ENCODE data around the gene ICAM1. TPM values are rescaled to one million over a fixed set of nuclear protein-coding genes. Genes with fewer than 3 reads are reported as not detected.
A peak's percentile ranks its signal among the peaks of the same experiment; 100 is the strongest.

ICAM1 gene
- total and polyA plus RNA-seq, 2 of the 13 experiments (the other 11 are each of a cell fraction or from before 2014, with no cell fraction given) = 37.9 to 98.4 TPM

DNA sequence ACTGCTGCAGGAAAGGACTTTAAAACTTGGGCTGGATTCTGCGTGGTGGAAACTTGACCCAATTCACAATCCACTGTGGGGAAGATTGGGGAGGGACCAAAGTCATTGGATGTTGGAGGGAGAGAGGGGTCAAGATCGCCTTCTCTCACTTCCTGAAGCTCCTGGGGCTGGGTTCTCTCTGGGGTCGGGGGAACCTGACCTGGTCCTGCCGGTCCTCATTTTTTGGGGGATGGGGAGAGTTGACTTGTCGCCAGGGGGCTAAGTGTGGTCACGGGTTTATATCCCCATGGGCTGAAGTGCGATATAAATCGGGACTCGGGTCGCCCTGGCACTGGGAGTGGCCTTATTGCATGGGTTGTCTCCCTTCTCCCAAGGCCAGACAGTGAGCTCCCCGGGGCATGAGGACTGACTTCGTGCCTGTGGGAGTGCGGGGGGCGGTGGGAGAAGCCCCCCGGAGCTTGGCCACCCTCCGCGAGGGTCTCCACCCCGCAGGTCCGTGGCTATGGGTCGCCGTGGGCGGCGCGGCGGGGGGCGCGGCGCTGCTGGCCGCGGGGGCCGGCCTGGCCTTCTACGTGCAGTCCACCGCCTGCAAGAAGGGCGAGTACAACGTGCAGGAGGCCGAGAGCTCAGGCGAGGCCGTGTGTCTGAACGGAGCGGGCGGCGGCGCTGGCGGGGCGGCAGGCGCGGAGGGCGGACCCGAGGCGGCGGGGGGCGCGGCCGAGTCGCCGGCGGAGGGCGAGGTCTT is 25.1 kb downstream of the ICAM1 start (continued):
- TF ChIP-seq ZNF468 (CRISPR knock-in tag; IDR thresholded peaks at IDR 0.05) (no peak), KDM5B (CRISPR knock-in tag; IDR thresholded peaks at IDR 0.05; ENCODE audit: borderline replicate concordance) (peak; percentile 84; the same call in 1 of the 2 replicates), ZNF331 (CRISPR knock-in tag; IDR thresholded peaks at IDR 0.05) (peak; percentile 31; the same call in 1 of the 2 replicates), MXD4 (CRISPR knock-in tag; IDR thresholded peaks at IDR 0.05) (peak; percentile 42; the same call in 1 of the 2 replicates), SNAI1 (CRISPR knock-in tag; IDR thresholded peaks at IDR 0.05; ENCODE audit: borderline replicate concordance) (no peak), ATF1 (CRISPR knock-in tag; IDR thresholded peaks at IDR 0.05) (no peak), TRIM24 (CRISPR knock-in tag; IDR thresholded peaks at IDR 0.05) (no peak), NAIF1 (CRISPR knock-in tag; IDR thresholded peaks at IDR 0.05; ENCODE audit: borderline replicate concordance) (no peak), ONECUT2 (CRISPR knock-in tag; IDR thresholded peaks at IDR 0.05) (no peak), PAF1 (CRISPR knock-in tag; IDR thresholded peaks at IDR 0.05) (no peak), FOXM1 (CRISPR knock-in tag; IDR thresholded peaks at IDR 0.05) (no peak), ZBTB7A (CRISPR knock-in tag; IDR thresholded peaks at IDR 0.05) (no peak; the same call in 1 of the 2 replicates), STAG1 (CRISPR knock-in tag; IDR thresholded peaks at IDR 0.05) (no peak)
- TF ChIP-seq, protein P1, sequence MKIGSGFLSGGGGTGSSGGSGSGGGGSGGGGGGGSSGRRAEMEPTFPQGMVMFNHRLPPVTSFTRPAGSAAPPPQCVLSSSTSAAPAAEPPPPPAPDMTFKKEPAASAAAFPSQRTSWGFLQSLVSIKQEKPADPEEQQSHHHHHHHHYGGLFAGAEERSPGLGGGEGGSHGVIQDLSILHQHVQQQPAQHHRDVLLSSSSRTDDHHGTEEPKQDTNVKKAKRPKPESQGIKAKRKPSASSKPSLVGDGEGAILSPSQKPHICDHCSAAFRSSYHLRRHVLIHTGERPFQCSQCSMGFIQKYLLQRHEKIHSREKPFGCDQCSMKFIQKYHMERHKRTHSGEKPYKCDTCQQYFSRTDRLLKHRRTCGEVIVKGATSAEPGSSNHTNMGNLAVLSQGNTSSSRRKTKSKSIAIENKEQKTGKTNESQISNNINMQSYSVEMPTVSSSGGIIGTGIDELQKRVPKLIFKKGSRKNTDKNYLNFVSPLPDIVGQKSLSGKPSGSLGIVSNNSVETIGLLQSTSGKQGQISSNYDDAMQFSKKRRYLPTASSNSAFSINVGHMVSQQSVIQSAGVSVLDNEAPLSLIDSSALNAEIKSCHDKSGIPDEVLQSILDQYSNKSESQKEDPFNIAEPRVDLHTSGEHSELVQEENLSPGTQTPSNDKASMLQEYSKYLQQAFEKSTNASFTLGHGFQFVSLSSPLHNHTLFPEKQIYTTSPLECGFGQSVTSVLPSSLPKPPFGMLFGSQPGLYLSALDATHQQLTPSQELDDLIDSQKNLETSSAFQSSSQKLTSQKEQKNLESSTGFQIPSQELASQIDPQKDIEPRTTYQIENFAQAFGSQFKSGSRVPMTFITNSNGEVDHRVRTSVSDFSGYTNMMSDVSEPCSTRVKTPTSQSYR (CRISPR knock-in tag; IDR thresholded peaks at IDR 0.05; ENCODE audit: borderline replicate concordance) = peak; percentile 26; the same call in 1 of the 2 replicates
- TF ChIP-seq, protein P2, sequence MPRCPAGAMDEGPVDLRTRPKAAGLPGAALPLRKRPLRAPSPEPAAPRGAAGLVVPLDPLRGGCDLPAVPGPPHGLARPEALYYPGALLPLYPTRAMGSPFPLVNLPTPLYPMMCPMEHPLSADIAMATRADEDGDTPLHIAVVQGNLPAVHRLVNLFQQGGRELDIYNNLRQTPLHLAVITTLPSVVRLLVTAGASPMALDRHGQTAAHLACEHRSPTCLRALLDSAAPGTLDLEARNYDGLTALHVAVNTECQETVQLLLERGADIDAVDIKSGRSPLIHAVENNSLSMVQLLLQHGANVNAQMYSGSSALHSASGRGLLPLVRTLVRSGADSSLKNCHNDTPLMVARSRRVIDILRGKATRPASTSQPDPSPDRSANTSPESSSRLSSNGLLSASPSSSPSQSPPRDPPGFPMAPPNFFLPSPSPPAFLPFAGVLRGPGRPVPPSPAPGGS (CRISPR knock-in tag; IDR thresholded peaks at IDR 0.05) = 0 out of 2 replicates have a peak, but pooled peaks have one; percentile 41
- TF ChIP-seq, protein P3, sequence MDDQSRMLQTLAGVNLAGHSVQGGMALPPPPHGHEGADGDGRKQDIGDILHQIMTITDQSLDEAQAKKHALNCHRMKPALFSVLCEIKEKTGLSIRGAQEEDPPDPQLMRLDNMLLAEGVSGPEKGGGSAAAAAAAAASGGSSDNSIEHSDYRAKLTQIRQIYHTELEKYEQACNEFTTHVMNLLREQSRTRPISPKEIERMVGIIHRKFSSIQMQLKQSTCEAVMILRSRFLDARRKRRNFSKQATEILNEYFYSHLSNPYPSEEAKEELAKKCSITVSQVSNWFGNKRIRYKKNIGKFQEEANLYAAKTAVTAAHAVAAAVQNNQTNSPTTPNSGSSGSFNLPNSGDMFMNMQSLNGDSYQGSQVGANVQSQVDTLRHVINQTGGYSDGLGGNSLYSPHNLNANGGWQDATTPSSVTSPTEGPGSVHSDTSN (CRISPR knock-in tag; IDR thresholded peaks at IDR 0.05; ENCODE audit: borderline replicate concordance) = no peak
- TF ChIP-seq, protein P4, sequence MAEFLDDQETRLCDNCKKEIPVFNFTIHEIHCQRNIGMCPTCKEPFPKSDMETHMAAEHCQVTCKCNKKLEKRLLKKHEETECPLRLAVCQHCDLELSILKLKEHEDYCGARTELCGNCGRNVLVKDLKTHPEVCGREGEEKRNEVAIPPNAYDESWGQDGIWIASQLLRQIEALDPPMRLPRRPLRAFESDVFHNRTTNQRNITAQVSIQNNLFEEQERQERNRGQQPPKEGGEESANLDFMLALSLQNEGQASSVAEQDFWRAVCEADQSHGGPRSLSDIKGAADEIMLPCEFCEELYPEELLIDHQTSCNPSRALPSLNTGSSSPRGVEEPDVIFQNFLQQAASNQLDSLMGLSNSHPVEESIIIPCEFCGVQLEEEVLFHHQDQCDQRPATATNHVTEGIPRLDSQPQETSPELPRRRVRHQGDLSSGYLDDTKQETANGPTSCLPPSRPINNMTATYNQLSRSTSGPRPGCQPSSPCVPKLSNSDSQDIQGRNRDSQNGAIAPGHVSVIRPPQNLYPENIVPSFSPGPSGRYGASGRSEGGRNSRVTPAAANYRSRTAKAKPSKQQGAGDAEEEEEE (CRISPR knock-in tag; IDR thresholded peaks at IDR 0.05; ENCODE audit: borderline replicate concordance) = no peak
- TF ChIP-seq, protein P5, sequence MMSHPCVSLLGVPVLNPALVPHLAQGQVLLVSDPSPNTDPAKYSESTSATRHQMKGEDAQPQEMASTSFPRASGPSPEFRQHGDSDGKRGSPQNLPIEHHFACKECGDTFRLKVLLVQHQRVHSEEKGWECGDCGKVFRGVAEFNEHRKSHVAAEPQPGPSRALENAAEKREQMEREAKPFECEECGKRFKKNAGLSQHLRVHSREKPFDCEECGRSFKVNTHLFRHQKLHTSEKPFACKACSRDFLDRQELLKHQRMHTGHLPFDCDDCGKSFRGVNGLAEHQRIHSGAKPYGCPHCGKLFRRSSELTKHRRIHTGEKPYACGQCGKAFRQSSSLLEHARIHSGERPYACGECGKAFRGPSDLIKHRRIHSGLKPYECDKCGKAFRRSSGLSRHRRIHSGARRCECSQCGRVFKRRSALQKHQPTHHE (CRISPR knock-in tag; IDR thresholded peaks at IDR 0.05; ENCODE audit: borderline replicate concordance) = no peak
- TF ChIP-seq, protein P6, sequence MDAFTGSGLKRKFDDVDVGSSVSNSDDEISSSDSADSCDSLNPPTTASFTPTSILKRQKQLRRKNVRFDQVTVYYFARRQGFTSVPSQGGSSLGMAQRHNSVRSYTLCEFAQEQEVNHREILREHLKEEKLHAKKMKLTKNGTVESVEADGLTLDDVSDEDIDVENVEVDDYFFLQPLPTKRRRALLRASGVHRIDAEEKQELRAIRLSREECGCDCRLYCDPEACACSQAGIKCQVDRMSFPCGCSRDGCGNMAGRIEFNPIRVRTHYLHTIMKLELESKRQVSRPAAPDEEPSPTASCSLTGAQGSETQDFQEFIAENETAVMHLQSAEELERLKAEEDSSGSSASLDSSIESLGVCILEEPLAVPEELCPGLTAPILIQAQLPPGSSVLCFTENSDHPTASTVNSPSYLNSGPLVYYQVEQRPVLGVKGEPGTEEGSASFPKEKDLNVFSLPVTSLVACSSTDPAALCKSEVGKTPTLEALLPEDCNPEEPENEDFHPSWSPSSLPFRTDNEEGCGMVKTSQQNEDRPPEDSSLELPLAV (CRISPR knock-in tag; conservative IDR thresholded peaks at IDR 0.05; ENCODE audit: low read depth) = 0 out of 2 replicates have a peak, but pooled peaks have one; percentile 59

All from HepG2 (cell line).